Mucosa of descending colon (tissue), 3 donors: ENCODE data around the gene SPINK14. TPM values are rescaled to one million over a fixed set of nuclear protein-coding genes. Genes with fewer than 3 reads are reported as not detected.

ENCODE experiments used
- ATAC-seq: fragments of 200-7000 bp; cut with Tn5 transposase; one replicate; pipeline ENCODE4 v1.9.1; 2020; ENCODE audit warnings: mild to moderate bottlenecking, moderate library complexity
- DNase-seq, 3 donors: peaks; one replicate each; pipeline ENCODE4 v3.0.0-alpha.2; 2020
- H3K36me3 ChIP-seq: fragments of 200-600 bp; one replicate; pipeline ENCODE4 v1.8.0; 2021; ENCODE audit warnings: low read depth, mild to moderate bottlenecking
- H3K4me1 ChIP-seq: fragments of 200-600 bp; one replicate; pipeline ENCODE4 v1.8.0; 2021; ENCODE audit warnings: low read depth, mild to moderate bottlenecking
- H3K4me3 ChIP-seq: fragments of 200-600 bp; one replicate; pipeline ENCODE4 v1.8.0; 2021; ENCODE audit warnings: mild to moderate bottlenecking
- H3K9me3 ChIP-seq: fragments of 200-600 bp; one replicate; pipeline ENCODE4 v1.8.0; 2021; ENCODE audit warnings: mild to moderate bottlenecking
- CTCF ChIP-seq: fragments of 200-600 bp; IDR thresholded peaks from one replicate; pipeline ENCODE4 v1.8.0; 2022; ENCODE audit warnings: antibody characterized with exemption, mild to moderate bottlenecking
- intact Hi-C, 2 donors: fragments of 100-400 bp; cut with DNase I in 1 of 2; cut with micrococcal nuclease in 1 of 2; formaldehyde crosslinking; loops; one replicate each; pipeline versions ENCODE4 v1.11.0 to v1.11.1; 2022; cut with DNase I, micrococcal nuclease
- total RNA-seq, 3 donors: library from RNA; stranded (reverse); fragmentation: NEBNext Ultra II Directional in 2 of 3; extraction: Animal tissue kit (Norgen Biotek cat#: 25700) in 2 of 3; gene quantifications; one replicate each; pipeline versions ENCODE4 v1.2.1 to v1.2.4, GENCODE V29; 2021 to 2023
- donor health status: DM: no; HTN: no; CAD: no; lungs with moderate emphysema.
- donor health status: DM: no; HTN: no; CAD: no.
- donor health status: DM: no; HTN: yes; CAD: no.

Gene SPINK14
- total RNA-seq, 3 donors from 2014 or later: not detected

- Histone ChIP-seq H3K9me3 (no peaks in the 10 kb centered on the region), H3K4me1 (no peaks in the 10 kb centered on the region), H3K36me3 (no peaks in the 10 kb centered on the region), H3K4me3 (no peak overlapping the region)
- DNase-seq (no peak), ATAC-seq (no peak)
- TF ChIP-seq CTCF: no peak
- intact Hi-C loops: loop anchor here in 1 of 2 donors (5.0 kb wide), 1 partner anchor 551 kb away; no protein-coding TSS in a partner anchor
Measured at GRCh38 chr5:148176480-148176879, 8.1 kb downstream of the SPINK14 start.

GRCh38 chr5:148177207-148177606 lies 8.9 kb downstream of the SPINK14 start:
- intact Hi-C loops: loop anchor here in 1 of 2 donors (5.0 kb wide), 1 partner anchor 550 kb away; no protein-coding TSS in a partner anchor
- ATAC-seq: no peak

GRCh38 chr5:148179234-148179824 lies 11.0 kb downstream of the SPINK14 start:
- no peaks in the 10 kb centered on the region for H3K9me3 ChIP-seq
- no peak for TF ChIP-seq CTCF
- H3K36me3 ChIP-seq: no peaks in the 10 kb centered on the region
- peak; percentile 71 for ATAC-seq
- no peaks in the 10 kb centered on the region for H3K4me1 ChIP-seq
- intact Hi-C loops: loop anchor here in 1 of 2 donors (5.0 kb wide), 1 partner anchor 548 kb away; no protein-coding TSS in a partner anchor
- no peak overlapping the region for H3K4me3 ChIP-seq
- peak in 1 of 3 donors; percentile 30 for DNase-seq

More at GRCh38 chr5:148177207-148177606, 8.9 kb downstream of the SPINK14 start:
- Histone ChIP-seq H3K4me1 (no peaks in the 10 kb centered on the region), H3K36me3 (no peaks in the 10 kb centered on the region), H3K4me3 (no peak overlapping the region), H3K9me3 (no peaks in the 10 kb centered on the region)
- TF ChIP-seq CTCF: no peak
- no peak for DNase-seq

GRCh38 chr5:148186248-148187003 lies 18.1 kb downstream of the SPINK14 start:
- intact Hi-C loops: loop anchor here (10.0 kb wide), 1 partner anchor 188 kb away; no protein-coding TSS in a partner anchor

GRCh38 chr5:148191010-148191409 lies 22.7 kb downstream of the SPINK14 start:
- DNase-seq (no peak), ATAC-seq (no peak)
- H3K4me3 ChIP-seq: no peak overlapping the region
- H3K4me1 ChIP-seq: no peaks in the 10 kb centered on the region
- intact Hi-C loops: no loop called here
- no peak for TF ChIP-seq CTCF
- no peaks in the 10 kb centered on the region for H3K9me3 ChIP-seq
- no peaks in the 10 kb centered on the region for H3K36me3 ChIP-seq

More at GRCh38 chr5:148186248-148187003, 18.1 kb downstream of the SPINK14 start:
- no peak overlapping the region for H3K4me3 ChIP-seq
- H3K36me3 ChIP-seq: no peaks in the 10 kb centered on the region
- H3K4me1 ChIP-seq: no peaks in the 10 kb centered on the region
- ATAC-seq (peak; percentile 48), DNase-seq (no peak)
- H3K9me3 ChIP-seq: no peaks in the 10 kb centered on the region
- TF ChIP-seq CTCF: no peak
